CD1c-positive myeloid dendritic cell (primary cell): Measurements from ENCODE around the gene ARVCF.
A peak's percentile ranks its signal among the peaks of the same experiment; 100 is the strongest.

Source experiments
- DNase-seq: peaks from one replicate; pipeline ENCODE4 v3.0.0-alpha.2; 2016; ENCODE audit errors: extremely low spot score

ARVCF gene

DNA sequence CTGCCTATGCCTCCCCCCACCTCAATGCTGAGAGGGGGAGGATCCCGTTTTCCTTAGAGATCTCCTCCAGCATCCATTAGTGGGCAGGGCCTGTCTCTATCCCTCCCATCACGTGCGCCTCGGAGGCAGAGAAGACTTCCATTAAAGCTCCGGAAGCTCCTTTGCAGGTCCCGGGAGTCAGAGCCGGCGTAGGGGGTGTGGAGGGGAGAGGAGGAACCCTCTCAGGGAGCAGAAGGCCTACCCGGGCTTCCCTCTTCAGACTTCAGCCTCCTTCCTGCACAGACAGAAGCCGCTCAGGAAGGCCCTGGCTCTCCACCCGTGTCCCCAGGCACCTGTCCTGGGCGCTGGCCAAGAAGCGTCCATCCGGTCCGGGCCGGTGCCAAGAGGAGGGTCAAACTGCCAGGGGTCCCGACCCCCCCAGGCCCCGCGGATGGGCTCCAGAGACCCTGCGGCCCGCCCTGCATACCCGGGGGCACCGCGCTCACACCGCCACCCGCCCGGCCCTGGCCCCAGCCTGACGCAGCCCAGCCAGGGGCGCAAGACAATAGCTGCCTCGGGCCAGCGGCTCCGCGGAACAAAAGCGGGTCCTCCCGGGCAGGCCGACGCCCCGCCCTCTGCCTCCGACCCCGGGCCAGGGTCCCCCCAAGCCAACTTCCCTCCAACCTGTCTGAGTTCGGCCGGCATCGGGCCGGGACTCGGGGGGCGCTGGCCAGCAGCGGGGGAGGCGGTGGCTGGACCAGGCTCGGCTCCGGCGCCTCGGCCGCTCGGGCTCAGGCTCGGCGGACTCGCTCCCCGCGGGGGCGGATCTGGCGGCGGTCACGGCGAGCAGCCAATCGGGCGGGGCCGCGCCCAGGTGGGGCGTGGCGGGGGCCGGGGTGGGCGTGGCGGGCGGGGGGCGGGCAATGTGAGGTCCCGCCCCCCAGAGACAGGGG is 29.9 kb downstream of the ARVCF start:
- peak; percentile 84 for DNase-seq

- no peak for DNase-seq
Observed at GRCh38 chr22:19986011-19986409, 30.6 kb downstream of the ARVCF start.

DNA sequence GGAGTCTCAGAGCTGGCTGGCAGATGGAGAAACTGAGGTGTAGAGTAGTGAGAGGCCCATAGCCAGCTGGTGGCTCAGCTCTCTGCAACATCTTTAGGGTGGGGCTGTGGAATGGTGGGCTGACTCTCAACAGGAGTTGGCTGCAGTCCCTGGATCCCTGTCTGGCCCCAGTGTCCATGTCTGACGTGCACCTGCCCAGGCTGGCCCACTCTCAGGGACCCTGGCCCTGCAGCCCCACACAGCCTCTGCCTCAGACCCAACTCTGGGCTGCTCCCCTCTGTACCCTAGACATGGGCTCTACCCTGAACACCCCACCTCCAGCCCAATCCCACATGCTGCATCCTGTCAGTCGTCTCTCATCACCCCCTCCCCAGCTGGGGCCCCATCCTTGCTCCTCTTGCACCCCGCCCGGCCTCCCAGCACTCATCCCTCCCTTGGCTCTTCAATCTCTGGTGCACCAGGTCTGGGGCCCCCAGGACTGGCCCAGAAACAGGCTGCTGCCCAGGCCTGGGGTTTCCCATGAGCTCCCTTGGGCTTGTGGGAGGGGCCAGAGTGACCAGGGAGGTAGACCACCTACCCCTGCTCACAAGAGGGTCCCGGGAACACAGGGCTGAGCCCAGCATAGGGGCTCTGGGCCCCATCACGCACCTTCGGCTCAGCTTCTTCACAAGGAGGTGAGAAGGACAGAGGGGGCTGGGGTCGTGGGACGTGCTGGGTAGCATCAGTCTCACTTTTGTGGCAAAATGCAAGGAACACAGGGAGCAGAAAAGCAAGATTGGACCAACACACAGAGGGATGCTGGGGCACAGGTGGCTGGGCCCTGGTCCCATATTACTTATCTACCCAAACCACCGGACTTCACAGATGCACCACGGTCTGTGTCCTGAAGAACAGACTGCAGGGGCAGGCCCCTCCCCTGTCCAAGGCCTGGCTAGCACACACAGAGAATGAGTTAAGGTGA is 31.5 kb downstream of the ARVCF start:
- DNase-seq = no peak

GRCh38 chr22:19984201-19984753 is 32.3 kb downstream of the ARVCF start:
- no peak for DNase-seq

- no peak for DNase-seq
Observed at GRCh38 chr22:19983741-19984140, 32.9 kb downstream of the ARVCF start.

DNA sequence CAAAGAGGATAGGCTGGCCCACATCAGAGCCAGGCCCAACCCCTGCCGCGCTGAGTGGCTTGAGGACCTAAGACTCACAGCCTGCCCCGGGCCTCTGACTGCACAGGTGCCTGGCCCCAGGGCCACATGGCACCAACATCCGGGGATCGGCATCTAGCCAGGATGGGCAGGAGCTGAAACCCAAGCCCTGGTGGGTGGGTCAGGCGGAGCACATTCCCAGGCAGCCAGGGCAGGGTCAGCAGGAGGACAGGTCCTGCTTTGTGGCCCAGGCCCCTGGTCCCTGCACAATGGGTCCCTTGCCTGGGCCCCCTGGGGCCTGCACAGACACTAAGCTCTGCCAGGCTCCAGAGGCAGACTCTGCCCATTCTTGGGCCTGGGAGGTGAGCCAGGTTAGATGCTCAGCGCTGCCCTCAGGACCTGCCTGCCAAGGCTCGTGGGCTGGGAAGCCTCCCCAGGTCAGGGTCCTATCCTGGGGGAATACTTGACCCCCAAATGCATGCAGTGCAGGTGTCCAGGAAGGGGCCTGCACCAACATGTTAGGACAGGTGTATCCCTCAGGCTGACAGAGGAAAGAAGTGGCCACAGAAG is 33.5 kb downstream of the ARVCF start:
- DNase-seq = no peak

DNA sequence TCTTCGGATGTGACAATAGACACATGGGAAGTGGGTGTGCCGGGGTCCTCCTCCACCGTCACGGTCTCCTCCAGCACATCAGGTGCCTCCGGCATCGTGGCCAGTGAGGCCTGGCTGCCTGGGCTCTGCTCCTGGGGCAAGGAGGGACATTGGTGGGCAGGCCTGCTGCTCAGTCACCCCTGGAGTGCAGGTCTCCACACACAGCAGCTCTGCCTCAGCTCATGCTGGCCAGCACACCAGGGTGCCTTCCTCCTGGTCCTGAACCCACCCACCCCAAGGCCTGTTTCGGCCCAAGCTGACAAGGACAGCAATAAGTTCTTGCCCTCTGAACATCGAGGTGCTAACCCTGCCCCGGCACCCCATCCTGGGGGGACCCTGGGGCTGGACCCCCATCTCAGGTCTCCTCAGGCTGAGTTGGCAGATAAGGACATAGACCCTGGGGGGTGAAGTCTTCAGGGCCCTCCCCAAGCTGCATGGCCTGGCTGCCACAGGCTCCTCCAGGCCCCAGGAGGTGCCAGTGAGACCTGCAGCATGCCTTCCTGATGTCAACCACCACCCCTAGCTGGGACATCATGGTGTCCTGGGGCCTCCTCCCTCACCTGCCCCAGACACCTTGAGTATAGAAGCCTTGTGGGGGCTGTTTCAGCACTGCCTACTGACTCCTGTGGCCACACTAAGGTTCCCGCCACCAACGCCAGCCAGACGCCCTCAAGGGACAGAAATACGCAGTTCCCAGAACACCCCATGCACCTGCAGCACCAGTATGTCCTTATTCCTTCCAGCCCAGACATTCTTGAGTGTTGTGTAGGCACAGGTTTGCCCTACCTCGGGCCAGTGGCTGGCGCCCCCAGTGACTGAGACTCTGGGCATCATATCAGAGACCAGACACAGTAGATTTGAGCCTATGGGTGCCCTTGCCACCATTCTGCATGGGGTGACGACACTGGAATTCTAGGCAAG is 34.4 kb downstream of the ARVCF start:
- no peak for DNase-seq

DNA sequence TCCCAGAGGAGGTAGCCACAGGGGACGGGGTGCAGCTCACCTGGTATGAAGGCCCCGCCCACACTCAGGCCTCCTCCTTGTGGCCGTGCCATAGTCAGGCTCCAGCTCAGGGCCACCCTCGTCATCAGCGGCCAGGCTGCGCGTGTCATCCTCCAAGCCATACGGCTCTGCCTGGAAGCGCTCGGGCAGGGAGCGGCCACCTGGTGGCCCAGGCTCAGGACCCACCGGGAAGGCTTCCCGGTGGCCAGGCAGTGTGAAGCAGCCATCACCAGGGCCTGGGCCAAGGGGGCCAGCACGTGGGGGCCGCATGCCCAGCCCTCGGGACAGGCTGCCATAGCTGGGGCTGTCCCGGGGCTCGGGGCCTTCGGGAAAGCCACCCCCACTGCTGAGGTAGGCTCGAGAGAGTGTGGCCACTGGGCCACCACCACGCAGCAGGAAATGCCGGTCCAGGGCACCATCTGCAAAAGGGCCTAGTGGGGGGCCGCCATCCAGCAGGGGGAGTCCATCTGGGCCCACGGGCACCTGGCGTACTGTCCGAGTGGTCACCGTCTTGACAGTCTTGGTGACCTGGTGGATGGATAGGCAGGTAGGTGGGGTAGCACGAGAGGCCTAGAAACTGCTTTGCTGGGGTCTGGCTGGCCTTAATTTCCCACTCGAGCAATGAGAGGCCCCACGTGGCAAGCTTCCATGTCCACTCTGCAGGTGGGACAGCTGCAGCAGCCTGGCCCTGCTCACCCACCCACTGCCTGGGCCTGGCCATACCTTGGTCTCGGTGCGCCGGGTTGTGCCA is 35.3 kb downstream of the ARVCF start:
- DNase-seq = no peak

- no peak for DNase-seq
Observed at GRCh38 chr22:19980766-19981165, 35.9 kb downstream of the ARVCF start.

DNA sequence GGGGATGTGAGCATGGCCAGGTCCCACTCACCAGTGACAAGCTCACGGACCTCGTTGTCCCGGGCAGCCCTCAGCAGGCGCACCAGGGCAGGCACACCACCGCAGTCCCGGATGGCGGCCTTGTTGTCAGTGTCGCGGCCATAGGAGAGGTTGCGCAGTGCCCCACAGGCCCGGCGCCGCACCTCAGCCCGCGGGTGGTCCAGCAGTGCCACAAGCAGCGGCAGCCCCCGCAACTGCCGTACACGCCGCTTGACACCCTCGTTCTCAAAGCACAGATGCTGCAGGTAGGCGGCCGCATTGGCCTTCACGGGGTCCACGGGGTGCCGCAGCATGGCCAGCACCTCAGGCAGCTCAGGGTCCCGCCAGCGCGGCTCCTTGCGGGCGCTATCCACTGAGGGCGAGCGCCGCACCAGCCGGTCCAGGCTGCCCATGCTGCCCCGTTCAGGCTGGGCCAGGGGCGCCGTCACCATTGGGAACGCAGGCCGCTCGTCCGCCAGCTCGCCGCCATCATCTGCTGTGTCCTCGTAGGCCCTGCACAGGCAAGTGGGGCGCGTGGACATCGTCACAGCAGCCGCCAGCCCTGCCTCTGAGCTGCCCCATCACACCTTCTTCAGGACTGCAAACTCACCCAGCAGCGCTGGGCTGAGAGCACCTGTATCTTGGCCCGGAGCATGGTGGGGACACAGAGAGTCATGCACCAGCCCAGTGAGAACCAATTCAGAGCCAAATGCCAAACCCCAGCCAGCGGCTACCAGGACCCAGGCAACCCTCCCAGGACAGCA is 36.7 kb downstream of the ARVCF start:
- DNase-seq = no peak

DNA sequence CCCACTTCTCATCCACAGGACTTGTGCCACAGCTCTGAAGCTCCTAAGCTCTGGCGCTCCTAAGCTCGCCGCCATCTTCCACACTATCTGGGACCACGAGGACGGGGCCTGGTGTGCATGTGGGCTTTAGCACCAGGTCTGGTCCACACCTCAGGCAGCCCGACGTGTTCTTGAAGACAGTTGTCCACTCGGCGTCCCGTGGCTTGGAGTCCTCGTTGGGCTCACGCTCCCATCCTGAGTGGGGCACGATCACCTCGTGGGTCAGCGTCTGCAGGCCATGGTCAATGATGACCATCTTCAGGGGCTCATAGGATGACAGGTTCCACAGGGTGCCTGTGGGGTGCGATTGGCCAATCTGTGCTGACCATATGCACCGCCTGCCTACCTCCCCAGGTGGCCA is 37.9 kb downstream of the ARVCF start:
- DNase-seq = no peak

- DNase-seq = no peak
Observed at GRCh38 chr22:19977296-19978243, 39.1 kb downstream of the ARVCF start.

GRCh38 chr22:19976671-19977070 is 40.0 kb downstream of the ARVCF start:
- DNase-seq = no peak

DNA sequence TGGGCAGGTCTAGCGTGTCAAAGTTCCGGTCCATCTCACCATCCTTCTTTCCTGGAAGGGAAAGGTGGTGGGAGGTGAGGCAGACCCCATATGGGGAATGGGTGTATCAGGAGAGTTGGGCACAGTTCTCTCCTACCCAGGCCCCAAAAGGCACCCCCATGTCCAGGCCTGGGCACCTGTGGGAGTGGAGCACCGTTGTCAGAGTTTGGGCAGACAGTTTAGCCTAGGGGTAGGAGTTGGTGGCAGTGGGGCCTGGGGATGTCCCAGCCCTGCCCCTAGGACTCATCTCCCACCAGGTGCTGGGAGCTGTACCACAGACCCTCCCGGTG is 41.0 kb downstream of the ARVCF start:
- DNase-seq = no peak

GRCh38 chr22:19974935-19975706 is 41.5 kb downstream of the ARVCF start:
- no peak for DNase-seq

DNA sequence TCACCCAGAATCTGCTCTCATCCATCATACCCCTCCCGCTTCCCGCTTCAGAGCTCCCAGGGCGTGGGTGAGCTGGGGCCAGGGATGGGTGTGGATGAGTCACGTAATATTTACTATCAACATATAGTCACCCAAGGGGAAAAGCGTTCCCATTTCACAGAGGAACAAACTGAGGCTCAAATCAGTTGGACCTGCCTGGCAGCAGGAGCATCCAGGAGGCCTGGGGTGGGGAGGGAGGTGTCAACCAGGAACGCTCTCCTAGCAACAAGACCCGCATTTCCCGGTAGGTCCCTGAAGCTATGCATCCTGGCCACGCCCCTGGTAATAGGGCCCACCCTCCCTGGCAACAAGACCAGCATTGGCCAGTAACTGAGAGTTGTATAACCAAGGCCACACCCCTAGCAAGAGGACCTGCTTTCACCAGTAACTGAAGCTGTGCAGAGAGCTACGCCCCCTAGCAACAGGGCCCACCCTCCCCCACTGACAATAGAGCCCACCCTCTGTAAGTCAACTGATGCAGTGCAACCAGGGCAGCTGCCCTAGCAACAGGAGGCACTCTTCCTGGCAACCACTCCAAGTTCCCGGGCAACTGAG is 42.3 kb downstream of the ARVCF start:
- DNase-seq = peak; percentile 30
